ENCODE measurements around the gene BCAS2. TPM values are rescaled to one million over a fixed set of nuclear protein-coding genes. Genes with fewer than 3 reads are reported as not detected.

BCAS2 gene
- total and polyA plus RNA-seq, 2 experiments from 2014 or later: 50.7 to 111 TPM

GRCh38 chr1:114594046-114594445 lies 12.6 kb upstream of the BCAS2 start (continued):
- TF ChIP-seq ZNF114 (CRISPR knock-in tag; IDR thresholded peaks at IDR 0.05) (no peak), ZNF331 (CRISPR knock-in tag; IDR thresholded peaks at IDR 0.05; ENCODE audit: low read depth) (no peak), EZH2 (IDR thresholded peaks at IDR 0.05; ENCODE audit: low read depth, unreplicated experiment) (no peak)

- Histone ChIP-seq H4K20me1 (replicated peaks; ENCODE audit: insufficient read depth) (no peaks in the 10 kb centered on the region), H3K9me2 (ENCODE audit: insufficient read depth) (no peaks in the 10 kb centered on the region), H3K4me1 (ENCODE audit: insufficient read depth) (no peaks in the 10 kb centered on the region), H3K27ac (ENCODE audit: low read depth) (no peak overlapping the region), H3F3A (replicated peaks; ENCODE audit: low read depth) (no peaks in the 10 kb centered on the region), H3K27me3 (ENCODE audit: insufficient read depth) (no peaks in the 10 kb centered on the region), H3K36me3 (ENCODE audit: insufficient read depth) (no peaks in the 10 kb centered on the region), H3K4me2 (no peak overlapping the region), H3K79me2 (replicated peaks; ENCODE audit: insufficient read depth) (no peaks in the 10 kb centered on the region), H2AFZ (no peak overlapping the region), H3K4me3 (no peak overlapping the region)
- TF ChIP-seq STAT1 (IDR thresholded peaks at IDR 0.05; ENCODE audit: unreplicated experiment) (no peak), NANOG (IDR thresholded peaks at IDR 0.05; ENCODE audit: borderline replicate concordance) (no peak), REST (IDR thresholded peaks at IDR 0.05; ENCODE audit: unreplicated experiment) (no peak), EZH2phosphoT487 (IDR thresholded peaks at IDR 0.05; ENCODE audit: unreplicated experiment) (no peak), JUNB (IDR thresholded peaks at IDR 0.05; ENCODE audit: unreplicated experiment) (no peak), EZH2 (IDR thresholded peaks at IDR 0.05; ENCODE audit: low read depth, unreplicated experiment) (no peak), ZNF462 (CRISPR knock-in tag; IDR thresholded peaks at IDR 0.05) (no peak), POLR2AphosphoS5 (IDR thresholded peaks at IDR 0.05; ENCODE audit: low read depth) (no peak), ZNF114 (CRISPR knock-in tag; IDR thresholded peaks at IDR 0.05) (no peak), ZNF331 (CRISPR knock-in tag; IDR thresholded peaks at IDR 0.05; ENCODE audit: low read depth) (no peak), ETS1 (IDR thresholded peaks at IDR 0.05) (no peak), CTCF (conservative IDR thresholded peaks at IDR 0.05; ENCODE audit: low read depth in 2 of 2) (no peak), CREB1 (CRISPR knock-in tag; IDR thresholded peaks at IDR 0.05; ENCODE audit: low read depth) (no peak)
- Mint-ChIP-seq H3K4me1 (no peaks in the 10 kb centered on the region), H3K27me3 (ENCODE audit: insufficient read depth, low read depth, poor library complexity) (no peaks in the 10 kb centered on the region), H3K36me3 (ENCODE audit: low read depth) (no peaks in the 10 kb centered on the region), H3K9me3 (no peaks in the 10 kb centered on the region), H3K4me3 (no peak overlapping the region), H3K27ac (no peak overlapping the region)
- ATAC-seq (no peak), DNase-seq (ENCODE audit: low spot score) (no peak)
These were observed 7.7 kb upstream of the BCAS2 start for GRCh38 chr1:114589122-114589521.

All from GM23338 (cell line).